ENCODE results near the gene PRKG1. TPM values are rescaled to one million over a fixed set of nuclear protein-coding genes. Genes with fewer than 3 reads are reported as not detected.
"Not testable (repeated sequence)": the region's sequence is repeated elsewhere in the genome, so short reads cannot be mapped to it uniquely, and the experiment has no call there.

Gene PRKG1
- total RNA-seq, 1 experiment from 2014 or later, result not detected

DNA sequence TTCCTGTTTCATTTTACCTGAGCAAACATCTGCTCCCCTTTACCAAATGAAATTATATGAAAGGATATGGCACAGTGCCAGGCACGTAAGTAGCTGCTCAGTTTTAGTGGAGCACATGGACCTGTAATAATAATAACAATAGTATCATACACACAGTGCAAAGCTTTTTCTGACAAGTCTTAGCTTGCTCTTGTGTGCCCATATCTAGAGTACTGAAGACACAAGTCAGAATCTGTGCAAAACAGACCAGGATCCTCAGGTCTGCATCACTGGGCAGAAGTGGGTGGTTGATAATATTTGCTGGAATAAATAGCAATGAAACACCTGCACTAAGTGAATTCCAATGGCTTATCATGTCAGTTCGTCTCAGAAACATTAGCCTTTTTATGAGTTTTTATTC is 1154.3 kb downstream of the PRKG1 start:
- H3K9me3 ChIP-seq (replicated peaks), result no peaks in the 10 kb centered on the region; the same call in 1 of the 2 replicates
- no peaks in the 10 kb centered on the region for H3K36me3 ChIP-seq
- H3K27ac ChIP-seq, result no peak overlapping the region
- no peaks in the 10 kb centered on the region for H3K4me1 ChIP-seq (replicated peaks)
- H3K4me3 ChIP-seq, result no peak overlapping the region
- DNase-seq (ENCODE audit: low read depth in 1 of 2, low spot score in 2 of 2), result no peak
- H3K27me3 ChIP-seq (replicated peaks), result no peaks in the 10 kb centered on the region

DNA sequence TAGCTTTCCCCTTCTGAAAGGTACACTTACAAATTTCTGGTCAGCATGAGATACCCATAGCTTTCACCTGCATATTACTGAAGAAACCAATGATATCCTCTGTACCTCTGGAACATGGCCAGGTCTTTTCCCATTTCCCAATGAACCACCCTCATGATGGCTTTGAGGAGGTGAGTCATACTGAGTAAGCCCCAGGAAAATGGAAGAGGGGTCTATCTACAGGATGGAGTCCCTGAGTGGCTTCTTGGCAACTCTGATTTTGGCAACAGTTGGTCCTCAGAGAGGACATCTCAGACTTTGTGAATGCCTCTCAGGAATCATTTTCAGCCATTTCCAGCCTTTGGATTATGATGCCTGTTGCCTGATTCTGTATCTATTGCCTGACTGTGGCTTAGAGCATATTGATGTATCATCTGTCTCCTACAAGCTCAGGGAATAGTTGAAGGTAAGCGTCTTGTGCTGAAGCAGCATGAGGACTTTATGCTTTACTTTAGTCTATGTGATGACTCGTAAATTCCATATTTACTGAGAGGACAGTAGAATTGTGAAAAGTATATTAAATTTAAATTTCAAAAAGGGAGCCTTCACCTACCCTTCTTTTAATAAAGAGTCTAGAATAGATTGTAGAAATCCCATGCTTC is 1155.1 kb downstream of the PRKG1 start:
- Histone ChIP-seq H3K9me3 (replicated peaks) (no peaks in the 10 kb centered on the region; the same call in 1 of the 2 replicates), H3K27me3 (replicated peaks) (no peaks in the 10 kb centered on the region), H3K27ac (no peak overlapping the region), H3K4me1 (replicated peaks) (no peaks in the 10 kb centered on the region), H3K4me3 (no peak overlapping the region), H3K36me3 (no peaks in the 10 kb centered on the region)
- DNase-seq (ENCODE audit: low read depth in 1 of 2, low spot score in 2 of 2), result no peak

DNA sequence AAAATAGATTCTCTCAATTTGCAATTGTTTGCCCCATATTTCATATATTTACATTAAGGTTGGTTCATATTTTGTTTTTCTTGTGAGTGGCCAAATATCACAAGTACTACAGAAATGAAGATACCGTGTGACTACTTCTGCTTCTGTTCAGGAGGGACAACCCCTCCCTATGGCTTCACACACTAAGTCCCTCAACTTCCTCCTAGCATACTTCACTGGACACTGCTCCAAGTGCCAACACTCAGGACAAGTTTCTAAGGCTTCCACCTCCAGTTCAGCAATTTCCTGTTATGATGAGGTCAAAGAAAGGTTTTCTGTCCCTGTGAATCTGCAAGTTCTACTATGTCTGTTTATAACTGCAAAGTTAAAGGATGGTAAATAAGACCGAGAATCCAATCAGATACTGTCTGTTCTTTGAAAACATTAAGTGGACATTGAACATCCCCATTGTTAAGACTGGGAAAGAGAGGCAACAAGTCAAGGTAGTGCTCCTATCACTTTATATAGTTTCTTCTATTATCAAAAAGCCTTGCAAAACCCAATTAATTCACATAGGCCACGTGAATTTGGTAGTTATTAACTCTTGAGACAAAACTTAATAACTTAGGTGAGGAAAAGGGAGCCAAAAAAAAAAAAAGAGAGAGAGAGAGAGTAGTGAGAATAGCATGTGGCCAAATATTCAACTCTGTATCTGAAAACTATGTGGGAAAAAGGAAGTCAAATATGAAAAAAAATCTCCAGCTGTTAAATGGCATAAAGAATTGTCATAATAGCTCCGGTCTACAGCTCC is 1158.5 kb downstream of the PRKG1 start:
- Histone ChIP-seq H3K4me1 (replicated peaks) (no peaks in the 10 kb centered on the region), H3K9me3 (replicated peaks) (no peaks in the 10 kb centered on the region), H3K36me3 (no peaks in the 10 kb centered on the region), H3K27me3 (replicated peaks) (no peaks in the 10 kb centered on the region), H3K27ac (no peak overlapping the region), H3K4me3 (no peak overlapping the region)
- no peak for DNase-seq (ENCODE audit: low read depth in 1 of 2, low spot score in 2 of 2)

DNA sequence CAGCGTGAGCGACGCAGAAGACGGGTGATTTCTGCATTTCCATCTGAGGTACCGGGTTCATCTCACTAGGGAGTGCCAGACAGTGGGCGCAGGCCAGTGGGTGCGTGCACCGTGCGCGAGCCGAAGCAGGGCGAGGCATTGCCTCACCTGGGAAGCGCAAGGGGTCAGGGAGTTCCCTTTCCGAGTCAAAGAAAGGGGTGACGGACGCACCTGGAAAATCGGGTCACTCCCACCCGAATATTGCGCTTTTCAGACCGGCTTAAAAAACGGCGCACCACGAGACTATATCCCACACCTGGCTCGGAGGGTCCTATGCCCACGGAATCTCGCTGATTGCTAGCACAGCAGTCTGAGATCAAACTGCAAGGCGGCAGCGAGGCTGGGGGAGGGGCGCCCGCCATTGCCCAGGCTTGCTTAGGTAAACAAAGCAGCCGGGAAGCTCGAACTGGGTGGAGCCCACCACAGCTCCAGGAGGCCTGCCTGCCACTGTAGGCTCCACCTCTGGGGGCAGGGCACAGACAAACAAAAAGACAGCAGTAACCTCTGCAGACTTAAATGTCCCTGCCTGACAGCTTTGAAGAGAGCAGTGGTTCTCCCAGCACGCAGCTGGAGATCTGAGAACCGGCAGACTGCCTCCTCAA is 1159.2 kb downstream of the PRKG1 start:
- not testable (repeated sequence) for DNase-seq (ENCODE audit: low read depth in 1 of 2, low spot score in 2 of 2); H3K36me3 ChIP-seq; H3K4me1 ChIP-seq (replicated peaks); H3K27me3 ChIP-seq (replicated peaks); H3K27ac ChIP-seq; H3K4me3 ChIP-seq; H3K9me3 ChIP-seq (replicated peaks)

DNA sequence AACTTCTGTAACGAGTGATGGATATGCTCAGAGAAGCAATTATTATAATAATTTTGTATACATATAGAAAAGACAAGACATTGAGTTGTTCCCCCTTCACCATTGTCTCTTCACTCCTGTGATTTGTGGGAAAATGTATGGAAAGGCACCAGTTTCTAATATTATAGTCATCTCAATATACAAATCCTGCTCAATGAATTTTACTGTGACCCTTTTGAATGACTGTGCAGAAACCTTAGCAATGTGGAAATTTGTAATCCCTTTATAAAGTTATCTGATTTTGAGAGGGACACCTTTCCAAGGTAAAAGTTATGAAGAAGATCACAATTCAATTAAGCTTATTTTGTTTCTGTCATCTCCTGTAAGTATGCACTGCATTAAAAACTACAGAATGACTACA is 1165.5 kb downstream of the PRKG1 start:
- H3K9me3 ChIP-seq (replicated peaks), result no peaks in the 10 kb centered on the region
- H3K4me1 ChIP-seq (replicated peaks), result no peaks in the 10 kb centered on the region
- H3K27me3 ChIP-seq (replicated peaks), result no peaks in the 10 kb centered on the region
- H3K4me3 ChIP-seq, result no peak overlapping the region
- H3K36me3 ChIP-seq, result no peaks in the 10 kb centered on the region
- no peak for DNase-seq (ENCODE audit: low read depth in 1 of 2, low spot score in 2 of 2)
- H3K27ac ChIP-seq, result no peak overlapping the region

DNA sequence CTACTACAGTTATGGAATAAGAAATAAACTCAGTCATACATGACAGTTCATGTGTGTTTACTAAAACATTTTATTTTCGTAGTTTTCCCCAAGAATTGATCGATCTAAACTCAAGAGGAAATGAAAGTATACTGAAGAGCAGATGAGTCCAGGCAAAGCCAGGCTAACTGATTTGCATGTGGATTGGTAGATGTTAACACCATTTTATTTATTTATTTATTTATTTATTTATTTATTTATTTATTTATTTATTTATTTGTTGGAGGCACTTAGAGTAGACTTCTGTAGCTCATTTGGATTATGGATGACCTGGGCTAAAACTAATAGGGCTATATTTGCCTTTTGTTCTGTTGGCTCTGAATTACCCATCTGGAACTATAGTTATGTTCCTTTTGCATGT is 1171.3 kb downstream of the PRKG1 start:
- no peak overlapping the region for H3K4me3 ChIP-seq
- 0 out of 2 replicates have a peak, but pooled peaks cover 2% of the 10 kb centered on the region for H3K27me3 ChIP-seq (replicated peaks)
- H3K4me1 ChIP-seq (replicated peaks), result no peaks in the 10 kb centered on the region
- no peak overlapping the region for H3K27ac ChIP-seq
- H3K36me3 ChIP-seq, result no peaks in the 10 kb centered on the region
- no peaks in the 10 kb centered on the region for H3K9me3 ChIP-seq (replicated peaks)
- DNase-seq (ENCODE audit: low read depth in 1 of 2, low spot score in 2 of 2), result no peak

DNA sequence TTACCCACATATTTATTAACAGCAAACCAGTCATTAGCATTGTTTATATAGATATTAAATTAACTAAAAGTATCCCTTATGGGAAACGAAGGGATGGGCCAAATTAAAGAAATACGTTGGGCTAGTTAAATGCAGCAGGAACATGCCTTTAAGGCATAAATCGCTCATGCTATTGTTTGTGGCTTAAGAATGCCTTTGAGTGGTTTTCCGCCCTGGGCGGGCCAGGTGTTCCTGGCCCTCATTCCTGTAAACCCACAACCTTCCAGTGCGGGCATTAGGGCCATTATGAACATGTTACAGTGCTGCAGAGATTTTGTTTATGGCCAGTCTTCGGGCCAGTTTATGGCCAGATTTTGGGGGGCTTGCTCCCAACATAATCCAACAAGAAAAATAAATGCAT is 1173.6 kb downstream of the PRKG1 start:
- H3K4me1 ChIP-seq (replicated peaks); H3K9me3 ChIP-seq (replicated peaks); H3K27ac ChIP-seq; DNase-seq (ENCODE audit: low read depth in 1 of 2, low spot score in 2 of 2); H3K36me3 ChIP-seq; H3K4me3 ChIP-seq; H3K27me3 ChIP-seq (replicated peaks): not testable (repeated sequence)

DNA sequence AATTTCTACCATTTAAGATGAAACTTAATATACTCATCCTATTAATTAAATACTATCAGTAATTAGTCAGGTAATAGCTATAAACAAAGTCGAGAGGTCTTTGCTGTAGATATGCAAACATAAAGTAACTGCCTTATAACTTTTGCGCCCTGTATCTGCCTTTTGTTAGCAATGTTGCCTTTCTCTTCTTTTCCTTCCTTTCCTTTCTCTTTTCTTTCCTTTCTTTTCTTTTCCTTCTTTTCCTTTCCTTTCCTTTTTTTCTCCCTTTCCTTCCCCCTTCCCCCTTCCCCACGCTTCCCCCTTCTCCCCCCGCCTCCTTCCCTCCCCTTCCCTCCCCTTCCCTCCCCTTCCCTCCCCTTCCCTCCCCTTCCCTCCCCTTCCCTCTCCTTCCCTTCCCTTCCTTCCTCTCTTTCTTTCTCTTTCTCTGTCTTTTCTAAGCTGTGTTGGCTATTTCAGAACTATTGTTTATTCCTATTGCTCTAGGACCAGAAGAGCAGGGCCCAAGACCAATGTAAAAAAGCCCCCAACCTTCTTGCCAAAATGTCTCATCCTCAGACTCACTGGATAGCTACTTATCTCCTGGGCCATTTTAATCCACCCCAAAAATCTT is 1174.5 kb downstream of the PRKG1 start:
- Histone ChIP-seq H3K9me3 (replicated peaks) (no peaks in the 10 kb centered on the region), H3K4me3 (no peak overlapping the region), H3K27ac (no peak overlapping the region), H3K27me3 (replicated peaks) (0 out of 2 replicates have a peak, but pooled peaks cover 5% of the 10 kb centered on the region), H3K4me1 (replicated peaks) (no peaks in the 10 kb centered on the region), H3K36me3 (no peaks in the 10 kb centered on the region)
- DNase-seq (ENCODE audit: low read depth in 1 of 2, low spot score in 2 of 2), result no peak

DNA sequence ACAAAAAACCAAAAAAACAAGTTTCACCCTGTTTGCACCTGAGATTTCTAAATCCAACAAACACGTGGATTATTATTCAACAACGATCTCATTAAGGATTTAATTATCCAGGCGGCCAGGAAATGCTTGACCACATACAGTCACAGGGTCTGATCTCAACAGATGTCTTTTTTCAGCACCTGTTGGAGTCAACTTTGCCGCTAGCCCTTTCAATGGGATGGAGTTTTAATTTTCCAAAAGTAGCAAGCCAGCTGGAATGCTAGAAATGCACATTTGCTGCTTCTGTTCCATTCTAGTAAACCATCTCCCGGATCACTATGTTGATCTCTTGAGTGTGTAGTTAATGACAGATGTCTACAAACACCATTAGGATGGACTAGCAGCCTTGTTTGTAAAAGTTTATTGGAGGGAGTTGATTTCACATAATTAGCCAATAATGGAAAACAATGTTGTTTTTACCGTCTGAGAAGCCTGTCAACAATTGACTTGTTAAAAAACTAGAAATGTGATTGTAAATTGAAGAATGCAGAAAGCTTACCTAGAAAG is 1175.6 kb downstream of the PRKG1 start:
- Histone ChIP-seq H3K9me3 (replicated peaks) (no peaks in the 10 kb centered on the region), H3K4me1 (replicated peaks) (no peaks in the 10 kb centered on the region), H3K27me3 (replicated peaks) (0 out of 2 replicates have a peak, but pooled peaks cover 5% of the 10 kb centered on the region), H3K4me3 (no peak overlapping the region), H3K27ac (no peak overlapping the region), H3K36me3 (no peaks in the 10 kb centered on the region)
- DNase-seq (ENCODE audit: low read depth in 1 of 2, low spot score in 2 of 2), result no peak

DNA sequence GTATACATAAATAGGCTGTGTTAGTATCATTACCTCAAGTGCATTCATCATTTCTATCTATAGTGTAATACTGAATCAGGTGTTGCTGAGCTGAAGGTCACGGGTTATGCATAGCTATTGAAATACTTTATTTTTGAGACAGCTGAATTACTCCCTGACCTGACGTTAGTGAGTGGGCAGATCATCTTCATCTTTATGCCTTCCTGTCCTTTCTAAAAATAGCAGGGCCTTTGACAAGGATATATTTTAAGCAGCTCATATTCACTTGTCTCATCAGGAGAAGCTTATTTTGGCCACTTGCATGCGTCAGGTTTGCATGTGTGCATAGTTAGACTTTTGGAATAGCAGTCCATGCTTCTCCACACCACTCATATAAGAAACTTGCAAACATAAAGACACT is 1176.2 kb downstream of the PRKG1 start:
- DNase-seq (ENCODE audit: low read depth in 1 of 2, low spot score in 2 of 2), result no peak
- H3K4me1 ChIP-seq (replicated peaks), result no peaks in the 10 kb centered on the region
- 0 out of 2 replicates have a peak, but pooled peaks cover 5% of the 10 kb centered on the region for H3K27me3 ChIP-seq (replicated peaks)
- H3K9me3 ChIP-seq (replicated peaks), result no peaks in the 10 kb centered on the region
- H3K27ac ChIP-seq, result no peak overlapping the region
- H3K36me3 ChIP-seq, result no peaks in the 10 kb centered on the region
- no peak overlapping the region for H3K4me3 ChIP-seq

DNA sequence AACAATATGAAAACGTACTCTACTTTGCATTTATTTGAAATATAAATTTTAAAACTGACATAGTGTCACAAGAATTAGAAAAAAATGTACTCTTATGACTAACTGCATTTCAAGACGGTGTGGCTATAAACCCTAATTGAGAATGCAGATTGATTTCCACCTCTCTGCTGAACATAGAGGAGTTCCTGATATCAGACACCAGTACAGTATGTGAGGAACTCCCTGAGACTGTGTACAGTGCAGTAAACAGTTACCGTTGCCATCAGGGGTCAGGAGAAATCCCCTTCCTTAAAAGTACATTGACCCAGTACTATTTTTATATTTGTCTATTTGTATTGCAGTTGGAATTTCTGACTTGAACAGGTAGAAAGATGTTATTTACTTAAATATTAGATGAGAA is 1178.0 kb downstream of the PRKG1 start:
- H3K4me3 ChIP-seq, result no peak overlapping the region
- 0 out of 2 replicates have a peak, but pooled peaks cover 3% of the 10 kb centered on the region for H3K27me3 ChIP-seq (replicated peaks)
- DNase-seq (ENCODE audit: low read depth in 1 of 2, low spot score in 2 of 2), result no peak
- no peaks in the 10 kb centered on the region for H3K9me3 ChIP-seq (replicated peaks)
- no peaks in the 10 kb centered on the region for H3K4me1 ChIP-seq (replicated peaks)
- no peaks in the 10 kb centered on the region for H3K36me3 ChIP-seq
- H3K27ac ChIP-seq, result no peak overlapping the region

DNA sequence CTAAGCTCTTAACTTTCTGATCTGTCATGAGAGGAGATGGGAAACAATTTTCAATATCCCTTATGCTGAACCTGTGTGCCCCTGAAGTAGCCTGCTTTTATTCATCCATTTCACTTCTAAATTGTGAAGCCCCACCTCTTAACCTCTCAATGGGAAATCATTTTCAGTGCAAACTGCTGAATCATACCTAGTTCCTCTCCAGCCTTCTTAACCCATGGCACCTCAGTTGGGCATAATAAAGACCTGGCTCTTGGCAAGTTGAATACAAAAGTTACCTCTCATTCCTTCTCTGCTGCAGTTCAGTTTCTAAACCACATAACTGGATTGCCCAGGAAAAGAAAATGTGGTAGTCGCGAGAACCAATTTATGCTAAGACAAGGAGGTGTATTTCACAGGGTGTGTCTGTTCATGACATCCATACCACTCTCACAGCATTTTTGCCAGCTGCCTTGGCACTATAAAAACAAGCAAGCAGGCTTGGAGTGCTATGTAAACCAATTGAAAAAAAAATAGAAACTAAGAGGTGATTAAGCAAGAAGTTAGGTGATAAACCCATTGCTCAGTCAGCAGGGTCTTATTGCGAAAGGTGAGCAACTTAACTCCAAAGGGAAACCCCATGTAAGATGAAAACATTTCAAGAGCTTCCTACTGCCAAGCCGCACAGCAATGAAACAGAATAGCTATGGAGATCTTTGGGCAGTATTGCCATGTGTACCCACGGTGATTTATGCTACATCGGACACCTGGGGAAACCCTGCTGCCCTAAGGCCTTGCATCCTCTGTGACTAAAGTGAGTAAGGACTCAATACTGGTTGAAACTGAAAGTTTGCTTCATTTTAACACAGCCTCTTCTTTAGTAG is 1182.8 kb downstream of the PRKG1 start:
- H3K9me3 ChIP-seq (replicated peaks), result no peaks in the 10 kb centered on the region
- no peaks in the 10 kb centered on the region for H3K27me3 ChIP-seq (replicated peaks)
- H3K4me3 ChIP-seq, result no peak overlapping the region
- no peak overlapping the region for H3K27ac ChIP-seq
- H3K4me1 ChIP-seq (replicated peaks), result no peaks in the 10 kb centered on the region
- no peaks in the 10 kb centered on the region for H3K36me3 ChIP-seq
- DNase-seq (ENCODE audit: low read depth in 1 of 2, low spot score in 2 of 2), result no peak

DNA sequence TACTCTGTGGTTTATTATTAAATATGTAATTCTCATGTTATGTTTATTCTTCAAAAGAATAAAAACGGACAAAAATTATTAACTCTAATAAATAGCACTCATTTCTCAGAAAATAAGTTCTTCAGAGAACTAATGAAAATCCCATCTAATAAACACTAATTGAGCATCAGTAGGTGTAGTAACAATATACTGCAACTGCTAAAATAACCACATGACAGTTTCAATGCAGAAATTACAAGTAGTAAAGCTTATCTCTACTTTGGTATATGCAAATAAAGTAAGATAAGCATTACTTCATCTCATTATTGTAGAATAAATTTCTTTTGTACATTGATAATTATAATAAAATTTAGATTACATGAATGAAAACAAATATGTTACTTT is 1183.4 kb downstream of the PRKG1 start:
- Histone ChIP-seq H3K36me3 (no peaks in the 10 kb centered on the region), H3K4me3 (no peak overlapping the region), H3K27ac (no peak overlapping the region), H3K4me1 (replicated peaks) (no peaks in the 10 kb centered on the region), H3K9me3 (replicated peaks) (no peaks in the 10 kb centered on the region), H3K27me3 (replicated peaks) (no peaks in the 10 kb centered on the region)
- DNase-seq (ENCODE audit: low read depth in 1 of 2, low spot score in 2 of 2), result no peak
